HG03280 (cell line): ENCODE data around the gene PGBD2.
"Not testable (repeated sequence)": the region's sequence is repeated elsewhere in the genome, so short reads cannot be mapped to it uniquely, and the experiment has no call there.

ENCODE experiments used
- ATAC-seq: cut with Tn5 transposase; IDR thresholded peaks from one replicate; pipeline ENCODE4 v1.9.1; 2021; ENCODE audit warnings: mild to moderate bottlenecking, moderate library complexity; ENCODE audit not compliant: unreplicated experiment

Gene PGBD2, protein sequence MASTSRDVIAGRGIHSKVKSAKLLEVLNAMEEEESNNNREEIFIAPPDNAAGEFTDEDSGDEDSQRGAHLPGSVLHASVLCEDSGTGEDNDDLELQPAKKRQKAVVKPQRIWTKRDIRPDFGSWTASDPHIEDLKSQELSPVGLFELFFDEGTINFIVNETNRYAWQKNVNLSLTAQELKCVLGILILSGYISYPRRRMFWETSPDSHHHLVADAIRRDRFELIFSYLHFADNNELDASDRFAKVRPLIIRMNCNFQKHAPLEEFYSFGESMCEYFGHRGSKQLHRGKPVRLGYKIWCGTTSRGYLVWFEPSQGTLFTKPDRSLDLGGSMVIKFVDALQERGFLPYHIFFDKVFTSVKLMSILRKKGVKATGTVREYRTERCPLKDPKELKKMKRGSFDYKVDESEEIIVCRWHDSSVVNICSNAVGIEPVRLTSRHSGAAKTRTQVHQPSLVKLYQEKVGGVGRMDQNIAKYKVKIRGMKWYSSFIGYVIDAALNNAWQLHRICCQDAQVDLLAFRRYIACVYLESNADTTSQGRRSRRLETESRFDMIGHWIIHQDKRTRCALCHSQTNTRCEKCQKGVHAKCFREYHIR

DNA sequence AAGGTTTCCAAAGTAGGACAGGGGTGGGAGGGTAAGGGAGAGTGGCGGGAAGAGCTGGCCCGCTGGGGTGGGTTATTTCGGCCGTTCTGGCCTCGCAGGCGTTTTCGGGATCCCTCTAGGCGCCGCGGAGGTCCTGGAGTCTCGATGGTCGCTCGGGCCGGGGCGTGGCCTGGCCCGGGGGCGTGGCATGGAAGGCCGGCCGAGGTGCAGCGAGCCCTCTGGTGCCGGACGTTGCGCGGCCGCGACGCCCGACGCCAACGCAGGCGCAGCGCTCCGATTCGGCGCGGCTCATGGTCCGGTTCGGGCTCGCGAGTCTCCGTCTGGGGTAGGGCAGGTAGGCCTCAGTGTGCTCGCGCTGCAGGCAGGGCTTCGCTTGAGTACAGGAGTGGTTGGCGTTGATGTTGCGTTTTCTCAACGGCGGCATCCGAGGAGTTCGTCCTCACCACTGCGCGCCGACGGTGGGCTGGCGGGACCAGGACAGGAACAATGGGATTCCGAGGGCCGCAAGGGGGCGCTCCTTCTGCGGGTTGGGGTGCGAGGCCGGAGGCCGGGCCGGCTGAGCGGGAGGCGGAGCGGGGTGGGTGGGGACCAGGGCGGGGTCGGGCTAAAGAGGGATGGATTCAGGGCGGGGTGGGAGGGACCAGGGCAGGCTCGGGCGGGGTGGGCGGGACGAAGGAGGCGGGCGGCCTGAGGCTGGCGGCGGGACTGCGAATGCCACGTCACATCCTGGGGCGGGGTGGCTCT is at the start of gene PGBD2:
TSS of gene PGBD2 (plus strand) at position 227 of the 744 bp plus-strand sequence. CDS start 7,628 bp downstream, outside the sequence.
- ATAC-seq = peak; percentile 91

DNA sequence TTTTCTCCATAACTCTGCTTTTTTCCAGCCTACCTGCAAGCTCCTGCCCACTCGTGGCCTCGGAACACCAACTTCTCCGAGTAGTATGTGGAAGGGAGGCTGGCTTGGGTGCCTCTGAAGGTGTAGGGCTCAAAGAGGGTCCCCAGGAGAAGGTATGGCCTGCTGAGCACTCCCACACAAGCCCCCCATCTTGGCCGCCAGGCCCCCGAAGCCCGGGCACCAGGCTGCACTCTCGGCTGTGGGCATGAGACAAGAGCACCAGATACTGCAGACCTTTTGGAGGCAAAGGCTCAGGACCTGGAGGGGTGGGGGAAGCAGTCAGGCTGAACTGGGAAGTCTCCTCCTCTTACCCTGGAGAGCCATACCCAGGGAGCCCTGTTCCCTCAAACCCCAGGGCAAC is 48.8 kb upstream of the PGBD2 start:
- no peak for ATAC-seq

DNA sequence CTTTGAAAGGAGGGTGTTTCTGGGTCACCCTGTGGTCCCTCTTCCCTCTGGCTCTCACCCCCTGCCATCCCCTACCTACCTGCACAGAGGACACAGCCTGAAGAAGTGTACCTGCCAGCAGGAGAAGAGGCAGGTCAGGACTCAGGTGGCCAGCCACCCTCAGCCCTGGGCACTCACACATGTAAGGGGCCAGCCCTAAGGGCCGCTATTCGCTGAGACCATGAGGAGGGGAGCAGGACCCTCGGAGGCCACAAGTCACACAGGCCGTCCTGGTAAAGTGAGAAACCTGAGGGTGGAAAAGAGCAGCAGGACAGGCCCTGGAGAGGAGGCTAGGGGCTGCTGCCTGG is 48.3 kb upstream of the PGBD2 start:
- ATAC-seq = no peak

DNA sequence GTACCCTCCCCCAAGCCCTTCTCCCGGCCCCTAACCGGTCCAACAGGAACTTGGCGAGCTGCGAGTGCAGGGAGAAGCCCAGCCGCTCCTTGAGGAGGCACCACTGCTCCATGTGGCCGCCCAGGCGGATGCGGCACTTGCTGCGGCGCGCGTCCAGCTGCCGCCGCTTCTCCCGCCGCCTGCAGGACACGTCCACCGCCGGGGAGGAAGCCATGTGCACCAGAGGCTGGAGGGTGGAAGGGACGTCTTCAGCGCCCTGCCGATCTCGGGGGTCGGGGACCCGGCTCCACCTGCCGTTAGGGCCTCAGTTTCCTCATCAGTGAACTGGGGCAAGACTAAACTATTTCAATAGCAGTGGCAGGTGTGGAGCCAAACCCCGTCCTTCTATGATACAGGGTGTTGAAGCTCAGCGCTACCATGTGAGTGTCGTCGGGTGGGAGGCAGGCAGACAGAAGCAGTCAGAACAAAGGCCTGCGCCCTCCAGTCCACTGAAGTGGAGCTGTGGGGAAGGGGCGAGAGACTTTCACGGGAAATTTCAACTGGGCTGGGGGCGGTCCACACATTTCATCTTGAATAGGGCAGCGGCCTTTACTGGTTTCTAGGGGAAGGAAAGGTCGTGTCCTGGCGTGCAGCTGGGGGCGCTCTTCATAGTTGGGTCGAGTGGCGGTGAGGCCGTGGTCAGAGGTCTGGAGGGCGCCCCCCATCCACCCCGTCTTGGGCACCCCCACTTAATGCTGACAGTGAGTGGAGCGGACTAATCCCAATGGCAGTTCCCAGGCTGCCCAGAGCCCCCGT is 47.7 kb upstream of the PGBD2 start:
- ATAC-seq = peak; percentile 40

DNA sequence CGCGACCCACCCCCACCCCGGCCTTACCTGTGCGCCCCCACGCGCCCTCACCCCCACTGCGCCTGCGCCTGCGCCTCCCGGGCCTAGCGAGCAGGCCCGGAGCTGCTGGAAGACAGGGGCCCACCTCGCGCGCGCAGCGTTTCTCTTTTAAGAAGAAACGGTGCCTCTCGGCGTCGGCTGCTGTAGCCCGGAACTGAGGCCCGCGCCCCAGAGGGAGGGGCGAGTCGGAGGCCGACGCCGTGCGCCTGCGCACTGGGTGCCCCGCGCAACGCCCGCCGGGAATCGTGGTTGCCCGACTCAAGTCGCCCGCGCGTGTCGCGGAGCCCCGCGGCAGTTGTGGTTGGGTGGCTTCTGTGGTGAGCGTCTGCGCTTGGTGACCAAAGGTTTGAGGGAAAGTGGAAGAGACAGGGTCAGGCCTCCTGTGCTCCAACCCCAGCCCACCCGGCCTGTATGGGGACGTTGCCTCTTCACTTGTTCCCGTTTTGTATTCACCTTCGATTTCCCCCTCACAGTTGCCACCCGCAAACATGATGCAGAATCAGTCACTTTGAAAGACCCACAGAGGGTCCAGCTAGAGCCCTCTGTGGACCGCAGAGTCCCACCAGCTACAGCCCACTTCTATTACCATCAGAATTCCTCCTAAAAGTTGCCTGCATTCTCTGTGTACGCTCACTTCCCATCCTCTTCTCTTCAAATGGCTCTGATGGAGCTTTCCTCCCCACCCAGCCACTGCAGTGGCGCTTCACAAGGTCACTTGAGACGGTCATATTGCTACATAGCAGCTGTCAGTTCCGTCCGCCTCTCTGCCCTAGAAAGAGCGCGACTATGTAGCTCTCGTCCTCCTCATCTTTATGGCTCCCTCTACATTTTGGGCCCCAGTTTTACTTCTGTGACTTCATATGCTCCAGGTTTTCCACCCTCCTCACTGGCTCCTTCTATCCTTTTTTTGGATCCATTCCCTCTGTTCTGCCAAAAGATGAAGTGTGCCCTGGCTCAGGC is 46.8 kb upstream of the PGBD2 start, which contains the start of gene ZNF692:
TSS of gene ZNF692 (minus strand) at position 195 of the 999 bp plus-strand sequence. CDS start 776 bp downstream, outside the sequence.
- ATAC-seq = peak; percentile 78

DNA sequence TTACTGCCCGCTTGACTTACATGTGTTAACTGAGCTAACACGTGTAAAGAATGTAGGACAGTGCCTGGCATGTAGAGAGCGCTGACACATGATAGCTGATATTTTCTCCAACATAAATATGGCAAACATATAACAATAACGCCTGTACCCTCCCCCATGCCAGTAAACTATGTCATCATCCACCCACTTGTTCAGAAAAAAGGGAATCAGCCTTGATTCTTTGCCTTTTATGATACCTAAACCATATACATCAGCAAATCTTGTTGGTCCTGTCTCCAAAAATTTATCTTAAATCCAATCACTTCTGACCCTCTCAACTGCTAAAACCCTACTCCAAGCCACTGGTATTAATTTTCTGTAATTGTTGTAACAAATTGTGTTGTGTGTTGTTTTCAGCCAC is 46.0 kb upstream of the PGBD2 start:
- no peak for ATAC-seq

DNA sequence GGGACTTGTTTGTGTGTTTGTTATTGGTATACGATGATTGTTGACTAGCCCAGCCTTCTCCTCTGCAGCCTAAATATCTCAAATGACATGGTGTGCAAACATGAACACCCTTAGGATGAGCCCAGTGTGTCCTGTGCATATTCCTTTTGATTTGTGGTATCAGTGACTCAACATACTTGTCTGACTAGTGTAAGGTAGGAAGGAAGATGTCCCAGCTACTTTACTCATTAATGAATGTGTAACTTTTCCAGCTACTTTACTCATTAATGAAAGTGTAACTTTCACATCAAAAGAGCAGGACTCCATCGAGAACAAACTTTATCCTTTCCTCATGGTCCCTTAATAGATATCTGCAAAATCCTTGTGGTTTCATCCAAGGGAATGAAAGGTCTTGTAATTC is 44.4 kb upstream of the PGBD2 start:
- ATAC-seq = no peak

DNA sequence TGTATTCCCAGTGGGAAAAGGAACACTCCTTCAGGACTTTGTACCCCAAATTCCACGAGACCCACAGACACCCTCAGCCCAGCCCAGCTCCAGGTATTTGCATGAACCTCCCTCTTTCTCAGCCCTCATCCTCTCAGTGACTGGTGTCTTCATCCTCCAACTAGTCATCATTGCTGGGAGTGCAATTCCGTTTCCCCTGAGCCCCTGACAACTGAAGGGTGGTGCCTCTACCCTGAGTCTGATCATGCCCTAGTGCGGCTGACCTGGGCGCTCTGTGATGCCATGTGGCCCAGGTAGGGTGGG is 43.4 kb upstream of the PGBD2 start:
- ATAC-seq = peak; percentile 2

DNA sequence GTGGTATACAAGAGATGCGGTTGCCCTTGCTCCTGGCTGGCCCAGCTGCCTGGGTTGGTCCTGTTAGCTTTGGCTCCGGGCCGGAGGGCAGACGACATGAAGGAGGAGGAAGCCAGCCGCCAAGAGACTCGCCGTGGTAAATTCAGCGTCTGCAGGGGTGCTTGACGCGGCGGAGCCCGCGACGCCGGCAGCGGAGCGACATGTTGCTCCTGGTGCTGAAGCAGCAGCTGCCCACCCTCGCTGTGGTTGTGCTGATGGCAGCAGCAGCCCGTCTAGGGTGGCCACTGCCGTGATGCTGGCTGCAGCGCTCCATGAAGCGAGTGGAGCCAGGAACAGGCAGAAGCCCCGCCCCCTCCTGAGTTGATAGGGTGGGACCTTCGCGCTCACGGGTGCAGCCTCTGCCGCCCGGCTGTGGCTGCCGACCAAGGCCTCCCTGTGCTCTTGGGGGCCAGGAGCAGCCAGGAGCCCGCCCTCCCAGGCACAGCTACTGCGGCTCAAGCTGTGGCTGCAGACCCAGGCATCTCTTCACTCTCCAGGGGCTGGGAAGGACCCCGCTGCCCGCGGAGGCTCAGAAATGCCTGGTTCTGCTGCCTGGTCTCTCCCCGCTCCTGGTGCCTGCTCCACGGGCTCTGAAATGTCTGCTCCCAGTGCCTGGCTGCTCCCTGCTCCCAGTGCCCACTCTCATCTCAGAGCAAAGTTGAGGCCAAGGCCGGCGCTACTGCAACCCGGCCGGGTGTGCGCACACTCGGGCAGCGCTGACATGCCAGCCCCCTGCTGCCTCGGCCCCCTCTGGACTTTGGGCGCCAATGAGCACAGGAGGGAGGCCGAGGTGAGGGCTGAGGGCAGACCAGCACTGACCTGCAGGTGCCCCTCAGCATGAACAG is 42.8 kb upstream of the PGBD2 start:
- ATAC-seq = peak; percentile 57

DNA sequence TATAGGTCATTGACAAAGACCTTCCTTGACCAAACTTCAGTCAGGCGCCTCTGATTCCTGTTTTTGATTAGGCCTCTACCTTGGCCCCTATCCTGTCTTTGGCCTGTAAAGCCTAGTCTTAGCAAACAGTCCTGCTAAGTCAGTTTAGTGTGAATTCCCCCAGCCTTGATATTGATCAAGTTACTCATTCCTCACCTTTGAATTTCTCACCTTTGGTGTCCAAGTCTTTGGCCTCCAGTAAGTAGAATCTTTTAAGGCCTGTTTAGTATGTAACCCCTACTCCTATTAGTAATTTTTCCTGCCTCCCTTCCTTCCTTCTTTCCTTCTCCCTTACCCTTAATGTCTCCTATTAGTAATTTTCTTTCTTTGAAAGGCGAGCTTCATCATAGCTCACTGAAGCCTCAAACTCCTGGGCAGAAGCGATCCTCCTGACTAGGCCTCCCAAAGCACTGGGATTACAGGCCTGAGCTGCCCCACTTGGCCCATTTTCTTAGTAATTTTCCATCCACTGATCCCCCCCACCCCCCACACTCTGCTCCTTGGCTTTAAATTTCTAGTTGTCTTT is 34.1 kb upstream of the PGBD2 start:
- no peak for ATAC-seq

DNA sequence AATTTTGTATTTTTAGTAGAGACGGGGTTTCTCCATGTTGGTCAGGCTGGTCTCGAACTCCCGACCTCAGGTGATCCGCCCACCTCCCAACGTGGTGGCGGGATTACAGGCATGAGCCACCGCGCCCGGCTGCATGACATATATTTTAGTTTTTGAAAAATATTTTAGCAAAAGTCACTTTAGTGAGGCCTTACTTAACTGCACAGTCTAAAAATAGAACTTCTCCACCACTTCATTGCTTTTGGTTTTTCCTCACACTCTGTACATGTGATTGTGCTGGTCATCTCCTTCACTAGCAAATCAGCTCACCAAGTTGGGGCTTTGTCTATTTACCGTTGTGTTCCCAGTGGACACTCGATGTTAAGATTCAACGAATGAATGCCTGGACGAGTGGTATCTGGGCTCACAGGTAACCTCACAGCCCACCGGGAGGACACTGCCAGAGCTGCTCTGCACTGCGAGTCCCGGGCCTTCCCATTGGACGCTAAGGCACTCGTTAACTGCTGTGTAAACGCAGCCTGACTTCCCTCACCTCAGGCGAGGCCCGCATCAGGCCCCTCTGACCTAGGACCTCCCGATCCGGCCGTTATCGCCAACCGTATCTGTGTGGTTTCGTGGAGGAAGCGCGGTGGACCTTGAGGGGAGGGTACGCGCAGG is 33.2 kb upstream of the PGBD2 start:
- peak; percentile 25 for ATAC-seq

DNA sequence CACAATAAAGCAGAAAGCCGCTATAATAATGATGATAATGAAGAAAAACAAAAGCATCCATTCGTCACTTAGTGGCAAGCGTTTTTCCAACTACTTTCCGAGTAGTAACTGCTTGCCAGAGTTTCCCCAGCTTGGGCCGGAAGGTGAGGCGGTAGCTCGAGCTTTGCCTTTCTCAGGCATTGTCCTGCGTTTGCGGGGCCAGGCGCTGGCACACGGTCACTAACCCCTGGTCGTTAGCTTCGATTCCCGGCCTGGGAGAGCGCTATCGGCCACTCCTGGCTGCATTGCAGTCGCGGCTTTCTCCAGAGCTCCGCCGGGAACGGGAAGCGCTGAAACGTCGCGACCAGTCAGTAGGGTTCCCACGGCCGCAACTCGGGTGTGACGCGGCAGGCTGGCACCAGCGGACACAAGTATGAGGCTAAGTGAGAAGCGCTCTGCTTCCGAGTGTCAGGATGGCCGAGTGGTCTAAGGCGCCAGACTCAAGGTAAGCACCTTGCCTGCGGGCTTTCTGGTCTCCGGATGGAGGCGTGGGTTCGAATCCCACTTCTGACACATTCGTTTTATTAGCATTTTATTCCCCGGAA is 32.5 kb upstream of the PGBD2 start:
- ATAC-seq = peak; percentile 80

DNA sequence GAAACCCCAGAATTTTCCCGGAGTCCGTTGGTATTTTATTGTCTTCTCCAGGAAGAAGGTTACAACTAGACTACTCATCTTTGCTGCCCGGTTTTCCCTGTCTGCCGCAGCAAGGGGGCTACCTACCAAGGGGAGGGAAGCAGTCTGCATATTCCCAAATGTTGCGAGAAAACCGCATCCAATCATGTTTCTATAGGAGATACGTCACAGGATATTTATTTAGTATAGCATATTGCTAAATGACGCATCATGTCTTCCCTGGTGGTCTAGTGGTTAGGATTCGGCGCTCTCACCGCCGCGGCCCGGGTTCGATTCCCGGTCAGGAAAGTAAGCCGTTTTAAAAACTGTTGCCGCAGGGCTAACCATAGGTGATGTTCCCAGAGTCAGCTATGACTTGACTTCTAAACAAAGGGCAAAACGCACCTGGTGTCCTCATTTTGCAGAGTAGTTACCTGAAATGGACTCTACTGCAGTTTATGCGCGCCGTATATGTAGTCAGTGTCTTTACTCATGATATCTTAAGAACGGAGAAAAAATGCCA is 32.0 kb upstream of the PGBD2 start:
- peak; percentile 55 for ATAC-seq

DNA sequence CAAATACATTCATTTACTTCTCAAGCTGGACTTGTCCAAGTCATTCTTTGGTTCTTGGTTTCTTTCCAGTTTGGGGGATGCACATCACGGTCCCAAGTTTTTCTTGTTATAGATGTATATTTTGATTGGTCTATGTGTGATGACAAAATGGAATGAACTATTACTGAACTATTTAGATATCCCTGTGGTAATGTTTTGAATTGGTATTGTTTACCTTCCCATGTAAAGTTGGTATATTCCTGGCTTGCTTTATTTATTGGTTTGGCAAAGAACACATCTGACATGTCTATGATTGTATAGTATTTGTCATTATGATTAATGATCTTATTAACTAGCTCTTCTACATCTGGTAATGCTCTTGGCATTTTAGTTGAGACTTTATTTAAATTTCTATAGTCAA is 24.8 kb upstream of the PGBD2 start:
- ATAC-seq = no peak

DNA sequence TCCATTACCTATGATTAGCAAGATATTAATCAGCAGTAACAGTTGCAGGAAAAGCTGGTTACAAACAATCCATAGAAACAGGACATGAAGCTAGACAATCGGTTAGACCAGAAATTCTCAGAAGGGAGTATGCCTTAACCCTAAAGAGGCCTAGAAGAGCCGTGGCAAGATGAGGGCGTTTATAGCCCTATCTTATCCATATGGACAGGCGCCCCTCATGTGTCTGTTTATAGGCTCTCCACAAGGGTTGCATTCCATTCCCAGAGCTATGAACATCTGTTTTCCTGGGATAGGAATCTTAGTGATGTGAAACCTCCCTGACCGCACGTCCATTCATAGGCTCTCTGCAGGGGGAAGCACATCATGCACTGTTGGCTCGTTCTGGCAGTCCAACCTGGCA is 23.6 kb upstream of the PGBD2 start:
- not testable (repeated sequence) for ATAC-seq

DNA sequence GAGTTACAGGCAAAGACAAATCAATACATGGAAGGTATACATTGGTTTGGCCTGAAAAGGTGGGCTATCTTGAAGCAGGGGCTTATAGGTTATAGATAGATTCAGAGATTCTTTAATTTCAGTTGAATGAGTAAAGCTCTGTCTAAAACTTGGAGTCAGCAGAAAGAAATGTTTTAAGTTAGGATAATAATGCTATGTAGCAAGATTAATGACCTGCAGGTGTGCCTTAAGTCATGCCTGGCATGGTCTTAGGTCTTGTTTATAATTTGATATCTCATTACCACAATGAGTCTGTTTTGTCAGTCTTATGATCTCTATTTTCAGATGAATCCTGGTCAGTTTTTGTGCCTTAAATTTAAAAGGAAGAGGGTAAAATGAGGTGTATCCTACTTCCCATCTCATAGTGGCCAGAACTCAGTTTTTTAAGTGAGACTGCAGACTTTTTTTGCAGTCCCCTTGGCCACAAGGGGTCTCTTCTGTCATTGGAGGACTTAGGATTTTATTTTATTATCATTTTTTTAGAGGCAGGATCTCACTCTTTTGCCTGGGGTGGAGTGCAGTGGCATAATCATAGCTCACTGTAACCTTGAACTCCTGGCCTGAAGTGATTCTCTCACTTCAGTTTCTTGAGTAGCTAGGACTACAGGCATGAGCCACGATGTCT is 21.3 kb upstream of the PGBD2 start:
- no peak for ATAC-seq

DNA sequence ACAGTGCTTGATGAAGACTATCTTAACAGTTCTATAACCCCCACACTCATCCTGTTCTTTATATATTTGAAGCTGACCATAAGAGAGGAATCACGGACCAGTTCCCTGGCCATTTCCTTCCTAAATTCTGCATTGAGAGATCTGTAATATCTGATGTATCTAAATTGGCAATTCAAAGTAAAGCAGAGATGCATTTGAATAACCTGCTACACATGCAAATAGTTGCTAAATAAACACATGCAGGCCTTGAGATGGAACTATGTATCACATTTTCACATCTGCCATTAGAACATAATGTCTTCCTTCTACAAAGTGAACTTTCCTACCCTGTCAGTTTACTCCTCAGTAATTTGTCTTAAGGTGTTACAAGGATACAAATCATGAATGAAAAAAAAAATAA is 20.4 kb upstream of the PGBD2 start:
- no peak for ATAC-seq
